Measurements from ENCODE around the gene SLC26A9.

Gene SLC26A9

DNA sequence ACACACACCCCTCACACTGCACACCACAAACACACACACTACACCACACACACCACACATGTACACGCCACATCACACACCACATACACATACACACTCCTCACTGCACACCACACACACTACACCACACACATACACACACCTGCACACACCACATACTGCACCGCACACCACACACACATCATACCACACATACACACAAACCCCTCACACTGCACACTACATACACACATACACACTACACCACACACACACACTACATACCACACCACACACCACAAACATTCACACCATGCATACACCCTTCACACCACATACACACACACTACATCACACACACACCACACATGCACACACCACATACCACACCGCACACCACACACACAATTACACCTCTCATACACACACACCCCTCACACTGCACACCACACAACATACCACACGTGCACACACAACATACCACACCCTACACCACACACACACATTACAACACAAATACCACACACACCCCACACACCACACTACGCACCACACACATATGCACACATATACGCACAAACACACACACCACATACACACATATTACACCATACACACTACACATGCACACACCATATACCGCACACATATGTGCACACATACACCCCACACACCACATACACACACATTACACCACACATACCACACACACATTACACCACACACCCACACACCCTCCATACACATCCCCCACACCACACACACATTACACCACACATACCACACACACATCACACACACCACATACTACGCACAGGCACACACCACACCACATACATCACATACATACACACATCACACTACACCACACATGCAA is 30.3 kb upstream of the SLC26A9 start:
- no peak for DNase-seq

- DNase-seq: no peak
These were observed 29.4 kb upstream of the SLC26A9 start for GRCh38 chr1:205972491-205973168.

DNA sequence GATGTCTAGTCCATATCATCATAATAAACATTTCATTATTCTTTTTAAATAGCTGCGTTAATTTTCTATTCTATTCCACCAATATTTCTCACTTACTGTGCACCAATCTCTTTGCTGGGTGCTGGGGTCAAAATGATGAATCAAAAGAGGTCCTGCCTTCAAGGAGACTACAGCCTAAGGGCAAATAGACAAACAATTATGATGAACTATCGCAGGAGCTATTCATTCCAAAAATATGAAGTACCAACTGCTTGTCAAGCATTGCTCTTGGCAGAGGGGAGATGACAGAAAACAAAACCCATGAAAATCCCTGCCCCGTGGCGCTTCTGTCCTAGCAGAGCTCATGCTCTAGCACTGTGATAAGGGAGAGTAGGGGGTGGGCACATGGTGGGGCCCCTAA is 28.8 kb upstream of the SLC26A9 start:
- DNase-seq: no peak

- no peak for DNase-seq
These were observed 27.8 kb upstream of the SLC26A9 start for GRCh38 chr1:205971082-205971481.

DNA sequence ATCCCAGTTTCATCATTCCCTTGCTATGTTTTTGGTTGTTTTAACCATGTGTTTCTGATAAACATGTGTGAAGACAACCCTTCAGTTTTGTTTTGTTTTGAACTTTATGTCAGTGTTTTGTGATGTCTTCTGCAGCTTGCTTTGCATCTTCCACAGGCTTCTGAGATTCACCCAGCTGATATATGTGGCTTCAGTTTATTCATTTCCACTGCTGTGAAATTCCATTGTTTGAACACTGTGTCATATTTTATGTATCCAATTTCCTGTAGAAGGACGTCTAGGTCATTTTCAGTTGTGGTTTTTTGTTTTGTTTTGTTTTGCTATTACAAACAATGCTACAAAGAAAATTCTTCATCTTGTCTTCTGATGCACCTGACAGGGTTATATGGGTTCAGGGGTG is 27.2 kb upstream of the SLC26A9 start:
- no peak for DNase-seq

DNA sequence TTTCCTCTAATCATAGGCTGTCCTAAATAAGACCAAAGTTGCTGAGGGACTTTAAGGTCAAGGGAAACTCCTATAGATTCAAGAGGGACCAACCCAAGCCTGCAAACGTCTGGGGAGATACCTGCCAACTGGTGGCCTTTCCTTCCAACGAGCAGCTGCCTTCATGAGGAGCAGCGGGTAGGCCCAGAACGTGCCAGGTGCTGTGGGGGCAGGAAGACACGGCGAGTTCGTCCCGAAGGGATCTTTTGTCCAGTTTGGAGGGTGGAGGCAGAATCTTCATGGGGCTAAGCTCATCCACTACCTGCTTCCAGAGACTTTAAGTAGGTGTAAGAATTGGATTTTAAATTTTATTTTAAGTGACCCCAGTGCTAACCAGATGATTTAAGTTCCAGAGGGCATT is 26.0 kb upstream of the SLC26A9 start:
- DNase-seq: no peak

DNA sequence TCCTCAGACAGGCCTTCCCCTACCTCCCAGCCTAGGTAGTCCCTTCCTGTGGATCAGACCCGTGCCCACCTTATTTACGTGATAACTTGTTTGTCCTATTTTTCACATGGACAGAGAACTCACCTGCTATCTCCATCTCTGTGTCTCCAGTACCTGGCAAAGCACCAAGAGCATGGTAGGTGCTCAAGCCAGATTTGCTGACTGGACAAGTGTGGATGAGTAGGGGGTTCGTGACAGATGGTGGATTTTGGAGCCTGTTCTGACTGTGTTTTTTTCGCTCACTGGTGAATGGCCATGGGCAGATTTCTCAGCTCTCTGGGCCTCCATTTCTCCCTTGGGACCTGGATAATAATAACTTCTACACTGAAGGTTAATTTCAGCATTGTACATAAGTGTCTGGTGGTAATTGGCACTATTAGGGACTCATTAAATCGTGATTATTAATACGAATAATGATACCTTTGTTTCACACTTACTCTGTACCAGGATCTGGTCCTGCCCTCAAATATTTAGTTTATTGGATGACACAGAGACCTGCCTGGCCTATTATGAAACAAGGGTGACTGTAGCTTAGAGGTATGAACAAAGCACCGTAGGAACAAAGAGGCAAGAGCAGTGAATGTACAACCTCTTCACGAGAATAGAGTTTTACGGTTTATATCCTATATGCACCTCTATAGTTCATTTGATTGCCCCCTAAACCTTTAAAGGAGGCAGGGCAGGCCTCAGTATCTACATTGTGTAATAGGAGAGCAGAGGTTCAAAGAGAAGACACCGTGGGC is 24.5 kb upstream of the SLC26A9 start:
- no peak for DNase-seq

DNA sequence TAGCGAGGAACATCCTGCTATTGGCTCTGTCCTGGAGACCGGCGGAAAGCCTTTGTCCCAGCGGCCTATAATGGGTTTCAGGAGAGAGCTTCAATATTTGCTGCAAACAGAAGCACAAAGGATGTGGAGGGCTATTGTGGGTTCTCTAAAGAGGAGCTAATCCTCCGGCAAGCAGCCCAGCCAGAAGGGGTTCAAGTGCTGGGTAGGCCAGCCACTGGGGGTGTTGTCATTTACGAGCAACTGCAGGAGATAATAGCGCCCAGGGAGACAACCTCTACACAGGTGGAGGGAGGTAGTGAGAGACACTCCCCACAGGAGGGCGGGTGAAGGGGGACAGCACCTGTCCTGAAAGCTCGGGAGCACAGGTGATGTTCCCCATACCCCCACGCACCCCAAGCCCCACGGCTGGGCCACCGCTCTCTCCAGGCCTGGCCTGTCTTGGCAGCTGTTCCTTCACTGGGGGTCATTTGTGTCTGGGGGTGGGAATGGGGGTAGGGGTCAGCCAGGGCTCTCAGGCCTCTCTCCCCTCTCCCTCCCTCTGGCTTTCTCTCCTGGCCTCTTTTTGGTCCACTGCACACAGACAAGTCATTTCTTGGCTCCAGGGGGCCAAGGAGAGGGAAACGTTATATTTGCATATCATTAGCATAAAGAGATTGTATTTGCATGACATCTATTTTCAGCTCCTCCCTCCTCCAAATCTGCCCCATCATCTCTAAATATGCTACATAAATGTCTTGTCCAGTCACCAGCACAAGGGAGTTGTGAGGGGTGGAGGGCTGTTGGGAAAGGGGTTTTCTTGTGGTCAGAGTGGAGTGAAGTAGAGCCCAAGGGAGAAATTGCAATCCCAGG is 22.0 kb upstream of the SLC26A9 start:
- no peak for DNase-seq

GRCh38 chr1:205963352-205964155 is 20.3 kb upstream of the SLC26A9 start:
- DNase-seq: no peak

- no peak for DNase-seq
These were observed 19.6 kb upstream of the SLC26A9 start for GRCh38 chr1:205962821-205963221.

GRCh38 chr1:205961991-205962820 is 18.9 kb upstream of the SLC26A9 start:
- no peak for DNase-seq

GRCh38 chr1:205961405-205961804 is 18.1 kb upstream of the SLC26A9 start:
- DNase-seq: no peak

- no peak for DNase-seq
These were observed 16.5 kb upstream of the SLC26A9 start for GRCh38 chr1:205959789-205960188.

DNA sequence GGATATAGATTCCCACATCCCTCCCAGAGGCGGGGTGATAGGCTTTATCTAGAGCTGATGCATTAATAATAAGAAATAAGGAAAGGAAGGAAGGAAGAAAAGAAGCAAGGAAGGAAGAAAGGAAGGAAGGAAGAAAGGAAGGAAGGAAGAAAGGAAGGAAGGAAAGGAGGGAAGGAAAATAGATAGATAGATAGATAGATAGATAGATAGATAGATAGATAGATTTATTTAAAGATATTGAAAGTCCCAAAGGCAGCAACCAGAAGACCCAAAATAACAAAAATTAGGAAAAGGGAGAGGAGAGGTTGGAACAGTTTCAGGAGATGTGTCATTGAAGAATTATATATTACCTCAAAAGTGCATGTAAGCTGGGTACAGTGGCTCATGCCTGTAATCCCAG is 12.2 kb upstream of the SLC26A9 start:
- no peak for DNase-seq

- no peak for DNase-seq
These were observed 11.7 kb upstream of the SLC26A9 start for GRCh38 chr1:205954819-205955404.

- DNase-seq: no peak
These were observed 8.5 kb upstream of the SLC26A9 start for GRCh38 chr1:205951746-205952145.

DNA sequence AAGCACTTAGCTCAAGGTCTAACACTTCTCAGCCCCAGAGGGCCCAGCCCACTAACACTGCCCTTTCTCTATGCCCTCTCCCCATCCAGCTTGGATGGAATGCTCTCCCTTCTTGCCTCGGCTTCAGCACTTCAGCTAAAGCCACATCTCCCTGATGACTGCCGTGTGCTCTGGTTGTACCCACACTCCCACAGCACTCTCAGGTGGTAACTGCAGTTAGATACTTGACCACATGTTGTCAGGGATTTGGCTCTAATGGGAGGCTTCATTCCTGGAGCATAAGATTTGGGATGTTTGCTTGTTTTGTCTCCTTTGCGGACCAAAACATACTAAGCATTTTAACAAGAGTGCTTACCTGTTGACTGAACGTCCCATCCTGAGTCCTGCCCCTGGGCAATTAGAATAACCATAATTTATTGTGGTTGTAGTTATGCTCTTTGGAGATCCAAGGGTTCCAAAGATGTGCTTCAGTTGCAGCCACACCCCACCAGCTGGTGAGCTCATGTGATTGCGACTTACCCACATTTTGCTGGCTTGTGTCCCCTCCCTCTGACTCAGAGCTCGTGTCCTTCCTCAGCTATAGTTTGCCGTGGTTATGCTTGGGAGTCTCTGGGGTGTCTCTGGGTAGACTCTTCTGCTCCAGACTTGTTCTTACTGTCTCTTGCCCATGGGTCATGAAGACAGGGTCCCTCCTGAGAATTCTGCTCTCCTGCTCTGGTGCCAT is 7.7 kb upstream of the SLC26A9 start:
- DNase-seq: peak; percentile 10

GRCh38 chr1:205950280-205950679 is 7.0 kb upstream of the SLC26A9 start:
- no peak for DNase-seq

GRCh38 chr1:205949753-205950152 is 6.5 kb upstream of the SLC26A9 start:
- DNase-seq: no peak

GRCh38 chr1:205948886-205949285 is 5.6 kb upstream of the SLC26A9 start:
- no peak for DNase-seq
